Chondrocyte (in vitro differentiated cells): Measurements from ENCODE around the gene ACBD5. TPM values are rescaled to one million over a fixed set of nuclear protein-coding genes. Genes with fewer than 3 reads are reported as not detected.
"Not testable (repeated sequence)": the region's sequence is repeated elsewhere in the genome, so short reads cannot be mapped to it uniquely, and the experiment has no call there.

ENCODE experiments used
- DNase-seq: peaks from one replicate; pipeline ENCODE4 v3.0.0; 2021; ENCODE audit warnings: mixed read lengths, low spot score
- H3K27ac Mint-ChIP-seq: one replicate; pipeline ENCODE4 v1.8.0; 2021; ENCODE audit warnings: mild to moderate bottlenecking, moderate library complexity, mixed read lengths; ENCODE audit not compliant: unreplicated experiment
- H3K27me3 Mint-ChIP-seq: 2 replicates; pipeline ENCODE4 v1.8.0; 2021; ENCODE audit warnings: low read depth, mixed read lengths
- H3K36me3 Mint-ChIP-seq: 2 replicates; pipeline ENCODE4 v1.8.0; 2021; ENCODE audit warnings: low read depth, mixed read lengths
- H3K4me1 Mint-ChIP-seq: 2 replicates; pipeline ENCODE4 v1.8.0; 2021; ENCODE audit warnings: low read depth, mild to moderate bottlenecking, mixed read lengths
- H3K4me3 Mint-ChIP-seq: one replicate; pipeline ENCODE4 v1.8.0; 2021; ENCODE audit warnings: mild to moderate bottlenecking, moderate library complexity, mixed read lengths; ENCODE audit not compliant: unreplicated experiment
- H3K9me3 Mint-ChIP-seq: 2 replicates; pipeline ENCODE4 v1.8.0; 2021; ENCODE audit warnings: low read depth, mixed read lengths
- CTCF ChIP-seq: fragments of 200-600 bp; sonication (generic); IDR thresholded peaks from 2 replicates; pipeline ENCODE4 v1.5.0; 2021; ENCODE audit warnings: antibody characterized with exemption, mild to moderate bottlenecking, moderate library complexity
- total RNA-seq: library from RNA; stranded (reverse); gene quantifications from 3 replicates; pipeline ENCODE4 v1.2.1, GENCODE V29; 2021

Gene ACBD5
- total RNA-seq, 1 donor from 2014 or later: 24.6 TPM

GRCh38 chr10:27188897-27189296, 51.7 kb downstream of the ACBD5 start:
- no peak for DNase-seq
- no peaks in the 10 kb centered on the region for H3K9me3 Mint-ChIP-seq
- H3K4me1 Mint-ChIP-seq: peaks cover 8% of the 10 kb centered on the region
- TF ChIP-seq CTCF: no peak
- no peaks in the 10 kb centered on the region for H3K27me3 Mint-ChIP-seq
- H3K36me3 Mint-ChIP-seq: peaks cover 5% of the 10 kb centered on the region
- H3K27ac Mint-ChIP-seq: no peak overlapping the region
- no peak overlapping the region for H3K4me3 Mint-ChIP-seq

- H3K36me3 Mint-ChIP-seq: peaks cover 5% of the 10 kb centered on the region
- H3K27ac Mint-ChIP-seq: no peak overlapping the region
- no peak for TF ChIP-seq CTCF
- no peak overlapping the region for H3K4me3 Mint-ChIP-seq
- H3K27me3 Mint-ChIP-seq: no peaks in the 10 kb centered on the region
- peaks cover 8% of the 10 kb centered on the region for H3K4me1 Mint-ChIP-seq
- DNase-seq: no peak
- H3K9me3 Mint-ChIP-seq: no peaks in the 10 kb centered on the region
These were observed 52.3 kb downstream of the ACBD5 start for GRCh38 chr10:27188259-27188658.

GRCh38 chr10:27169849-27170248, 70.7 kb downstream of the ACBD5 start:
- Mint-ChIP-seq H3K27me3 (no peaks in the 10 kb centered on the region), H3K9me3 (no peaks in the 10 kb centered on the region), H3K27ac (no peak overlapping the region), H3K4me1 (peaks cover 8% of the 10 kb centered on the region), H3K36me3 (peaks cover 14% of the 10 kb centered on the region), H3K4me3 (no peak overlapping the region)
- no peak for TF ChIP-seq CTCF
- DNase-seq: no peak

GRCh38 chr10:27158421-27158820, 82.2 kb downstream of the ACBD5 start:
- peaks cover 18% of the 10 kb centered on the region for H3K4me1 Mint-ChIP-seq
- TF ChIP-seq CTCF: no peak
- H3K27me3 Mint-ChIP-seq: no peaks in the 10 kb centered on the region
- peaks cover 2% of the 10 kb centered on the region for H3K36me3 Mint-ChIP-seq
- no peak overlapping the region for H3K27ac Mint-ChIP-seq
- H3K4me3 Mint-ChIP-seq: no peak overlapping the region
- no peaks in the 10 kb centered on the region for H3K9me3 Mint-ChIP-seq
- DNase-seq: no peak

- DNase-seq: no peak
- H3K9me3 Mint-ChIP-seq: no peaks in the 10 kb centered on the region
These were observed 83.4 kb downstream of the ACBD5 start for GRCh38 chr10:27157150-27157549.

GRCh38 chr10:27156566-27156965, 84.0 kb downstream of the ACBD5 start:
- H3K9me3 Mint-ChIP-seq, DNase-seq, H3K27me3 Mint-ChIP-seq, H3K36me3 Mint-ChIP-seq: not testable (repeated sequence)
- H3K4me1 Mint-ChIP-seq: peaks cover 34% of the 10 kb centered on the region
- H3K27ac Mint-ChIP-seq: peak overlapping the region; percentile 99
- peak overlapping the region; percentile 92 for H3K4me3 Mint-ChIP-seq

More at GRCh38 chr10:27157150-27157549, 83.4 kb downstream of the ACBD5 start:
- H3K27me3 Mint-ChIP-seq: no peaks in the 10 kb centered on the region
- peaks cover 29% of the 10 kb centered on the region for H3K4me1 Mint-ChIP-seq
- H3K27ac Mint-ChIP-seq: peak overlapping the region; percentile 76
- H3K36me3 Mint-ChIP-seq: peaks cover 2% of the 10 kb centered on the region
- peak overlapping the region; percentile 92 for H3K4me3 Mint-ChIP-seq
- no peak for TF ChIP-seq CTCF
